SK-MEL-5 (cell line): ENCODE results near the gene STK39. TPM values are rescaled to one million over a fixed set of nuclear protein-coding genes. Genes with fewer than 3 reads are reported as not detected.

Experiments used
- DNase-seq: peaks from one replicate; pipeline ENCODE4 v3.0.0-alpha.2; 2016; ENCODE audit warnings: low read depth, low spot score
- in situ Hi-C: cut with HindIII; loops from 2 replicates; pipeline ENCODE4 v1.10.0; 2016; ENCODE audit warnings: low sequenced_read_pairs, high pct_unique_total_duplicates, low pct_unique_long_range_greater_than_20kb
- total RNA-seq: library from RNA; depleted of rRNA; stranded (reverse); fragments of >200 nt; shearing (Covaris generic); gene quantifications from 2 replicates; pipeline ENCODE4 v1.2.3, GENCODE V29; 2014

Gene STK39
- total RNA-seq, 1 experiment from 2014 or later, result 8.5 TPM

- in situ Hi-C loops, result no loop called here
These were observed 219.0 kb downstream of the STK39 start for GRCh38 chr2:168028362-168028761.

GRCh38 chr2:168025487-168026202, 221.8 kb downstream of the STK39 start:
- no peak for DNase-seq
- in situ Hi-C loops, result no loop called here

More at GRCh38 chr2:168028362-168028761, 219.0 kb downstream of the STK39 start:
- no peak for DNase-seq

- in situ Hi-C loops, result no loop called here
- no peak for DNase-seq
These were observed 222.9 kb downstream of the STK39 start for GRCh38 chr2:168024459-168024858.

- DNase-seq, result no peak
- in situ Hi-C loops, result no loop called here
These were observed 225.4 kb downstream of the STK39 start for GRCh38 chr2:168021800-168022587.

DNA sequence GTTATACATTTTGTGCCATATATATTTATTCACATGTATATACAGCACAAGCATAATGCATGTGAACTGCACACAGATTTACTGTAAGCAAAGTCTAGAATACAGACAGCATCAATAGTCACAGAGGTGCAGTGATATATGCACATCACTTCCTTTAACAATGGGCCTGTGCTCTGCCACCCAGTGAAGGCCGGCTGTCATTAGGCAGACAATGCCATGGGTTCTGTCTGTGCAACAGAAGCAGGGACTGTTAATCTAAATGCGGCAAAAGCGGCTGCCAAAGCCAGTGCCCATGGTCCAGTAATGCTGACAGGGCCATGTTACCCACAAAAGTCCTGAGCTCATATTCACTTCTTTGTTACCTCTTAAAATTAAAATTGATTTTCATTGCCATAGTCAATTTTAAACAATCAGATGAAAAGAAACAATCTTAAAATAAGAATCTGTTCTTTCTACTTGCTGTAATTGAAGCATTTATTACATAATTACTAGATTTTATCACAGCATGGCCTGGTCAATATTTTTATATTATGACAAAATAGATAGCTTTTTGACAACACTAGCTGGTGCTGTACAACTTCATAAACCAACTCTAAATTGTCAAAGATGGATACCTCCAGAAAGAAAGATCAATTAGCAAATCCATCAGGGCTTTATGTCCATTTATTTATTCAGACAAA, 232.0 kb downstream of the STK39 start:
- in situ Hi-C loops, result no loop called here
- DNase-seq, result no peak

GRCh38 chr2:168009900-168010299, 237.5 kb downstream of the STK39 start:
- in situ Hi-C loops, result no loop called here
- DNase-seq, result no peak

DNA sequence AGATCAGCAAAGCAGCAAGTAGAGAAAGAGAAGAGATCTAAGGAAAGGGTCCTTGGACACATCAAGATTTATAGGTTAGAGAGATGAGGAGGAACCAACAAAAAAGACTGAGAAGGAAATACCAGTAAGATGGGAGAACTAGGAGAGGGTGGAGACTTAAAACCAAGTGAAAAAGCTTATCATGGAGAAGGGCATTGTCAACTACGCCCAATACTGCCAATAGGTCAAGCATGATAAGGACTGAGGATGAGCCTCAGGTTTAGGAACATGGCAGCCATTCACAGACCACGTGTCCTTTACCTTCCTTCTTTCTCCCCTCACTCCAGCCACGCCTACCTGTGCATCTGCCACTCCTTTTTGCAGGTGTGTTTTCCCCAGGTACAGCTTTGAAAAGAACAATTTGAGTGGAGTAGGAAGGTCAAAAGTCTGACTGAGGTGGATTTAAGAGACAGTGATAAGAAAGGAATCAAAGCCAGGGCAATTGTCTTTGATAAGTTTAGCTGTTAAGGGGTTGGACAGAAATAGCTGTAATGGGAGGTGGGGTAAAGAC, 238.7 kb downstream of the STK39 start:
- DNase-seq, result no peak
- in situ Hi-C loops, result no loop called here

GRCh38 chr2:168006498-168006897, 240.9 kb downstream of the STK39 start:
- in situ Hi-C loops, result no loop called here

GRCh38 chr2:168005586-168005985, 241.8 kb downstream of the STK39 start:
- no peak for DNase-seq
- in situ Hi-C loops, result no loop called here

More at GRCh38 chr2:168006498-168006897, 240.9 kb downstream of the STK39 start:
- DNase-seq, result no peak

DNA sequence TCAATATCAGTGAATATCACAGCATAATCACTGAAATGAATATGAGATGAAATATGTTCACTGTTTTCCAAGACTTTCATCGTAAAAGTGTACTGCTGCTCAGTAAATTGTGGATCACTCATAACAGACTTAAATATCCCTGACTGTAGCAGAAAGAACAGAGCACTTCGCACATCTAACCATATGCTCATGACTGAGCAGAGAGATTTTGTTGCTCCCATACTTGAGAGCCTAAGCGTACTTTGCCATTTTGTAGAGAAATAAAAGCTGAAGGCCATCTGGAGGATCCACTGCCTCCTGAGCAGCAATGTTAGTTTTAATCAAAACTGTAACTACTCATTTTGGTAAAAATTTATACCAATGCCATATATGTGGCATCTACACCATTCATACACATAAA, 243.5 kb downstream of the STK39 start:
- in situ Hi-C loops, result no loop called here
- no peak for DNase-seq

GRCh38 chr2:168002021-168002553, 245.3 kb downstream of the STK39 start:
- in situ Hi-C loops, result no loop called here
- peak; percentile 8 for DNase-seq

GRCh38 chr2:167992278-167992677, 255.1 kb downstream of the STK39 start:
- no peak for DNase-seq
- in situ Hi-C loops, result no loop called here

DNA sequence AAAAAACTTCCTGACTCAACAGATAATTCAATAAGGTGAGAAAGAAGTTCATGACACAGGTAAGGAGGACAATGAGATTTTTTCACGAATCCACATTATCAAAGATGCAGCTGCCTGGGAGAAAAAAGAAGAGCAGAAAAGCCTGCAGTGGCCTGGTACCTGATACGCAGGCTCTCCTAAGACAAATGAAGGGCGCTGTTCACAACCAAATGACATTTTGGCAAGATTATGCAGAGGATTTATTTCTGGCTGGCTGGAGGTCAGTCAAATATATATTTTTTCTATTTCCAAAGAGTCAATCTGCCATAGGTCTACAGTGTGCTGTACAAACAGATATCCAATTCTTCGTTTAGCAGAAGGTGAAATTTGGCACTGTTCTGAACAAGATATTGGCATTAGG, 257.3 kb downstream of the STK39 start:
- in situ Hi-C loops, result no loop called here
- DNase-seq, result no peak

- in situ Hi-C loops, result no loop called here
- no peak for DNase-seq
These were observed 259.1 kb downstream of the STK39 start for GRCh38 chr2:167988296-167988695.

DNA sequence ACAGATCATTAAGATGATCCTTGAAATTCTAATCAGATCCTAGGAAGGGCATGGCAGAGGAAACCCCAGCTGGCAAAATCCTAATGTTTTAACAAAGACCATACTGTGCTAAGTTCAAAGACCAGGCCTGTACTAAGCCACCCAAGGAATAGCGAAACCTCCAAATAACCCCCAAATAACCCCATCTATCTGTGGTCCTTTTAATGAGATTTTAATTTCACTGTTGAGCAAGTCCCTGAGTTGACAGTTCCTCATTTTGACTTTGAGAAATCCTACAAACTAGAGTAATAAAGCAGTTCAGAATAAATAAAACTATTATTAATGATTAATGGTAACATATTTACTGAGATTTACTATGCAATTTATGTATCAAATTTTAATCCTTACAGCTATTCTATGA, 259.8 kb downstream of the STK39 start:
- in situ Hi-C loops, result no loop called here
- no peak for DNase-seq

GRCh38 chr2:167987026-167987425, 260.4 kb downstream of the STK39 start:
- in situ Hi-C loops, result no loop called here
- no peak for DNase-seq

DNA sequence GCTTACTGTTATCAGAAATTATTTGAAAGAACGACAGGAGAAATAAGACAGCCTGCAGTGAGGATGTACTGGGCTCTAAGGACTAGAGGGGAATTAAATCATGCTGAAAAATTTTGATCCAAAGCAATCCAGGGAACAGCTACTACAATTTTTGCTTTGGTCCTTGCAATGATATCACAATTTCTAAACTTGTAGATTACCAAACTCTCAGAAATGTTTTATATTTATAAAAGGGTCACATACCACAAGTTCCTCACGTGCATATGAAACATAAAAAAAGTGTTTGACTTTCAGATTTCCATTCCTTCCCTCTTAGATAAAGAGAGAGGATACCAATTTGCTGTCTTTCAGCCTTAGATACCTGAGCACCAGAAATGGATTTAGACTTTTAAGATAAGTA, 261.2 kb downstream of the STK39 start:
- in situ Hi-C loops, result no loop called here
- no peak for DNase-seq

- in situ Hi-C loops, result no loop called here
- no peak for DNase-seq
These were observed 265.4 kb downstream of the STK39 start for GRCh38 chr2:167981945-167982344.
